K562 (cell line): ENCODE data around the gene VKORC1. TPM values are rescaled to one million over a fixed set of nuclear protein-coding genes. Genes with fewer than 3 reads are reported as not detected.
A peak's percentile ranks its signal among the peaks of the same experiment; 100 is the strongest.

Experiments used
- ATAC-seq: fragments of 200-7000 bp; cut with Tn5 transposase; 3 replicates; pipeline ENCODE4 v1.9.1; 2020; ENCODE audit warnings: moderate library complexity
- BruUV-seq: library from RNA; stranded (reverse); fragments of 400-500 nt; replicated peaks from 2 replicates; lab custom pipeline; 2021; lab: Mats Ljungman, UMichigan
- CTCF ChIA-PET: fragments of 300-600 bp; formaldehyde crosslinking; extraction: SDS; loops from one replicate; lab custom pipeline; 2021; ENCODE audit warnings: low intra/inter-chr PET ratio; lab: Yijun Ruan, JAX
- POLR2A ChIA-PET: fragments of 300-600, 350-650 bp; sonication (Branson Sonifier 250); formaldehyde crosslinking; extraction: SDS; loops from one replicate; lab custom pipeline; 2021; ENCODE audit warnings: antibody characterized with exemption, inconsistent platforms; lab: Yijun Ruan, JAX
- DNase-seq, 4 experiments: peaks; one replicate each; pipeline versions ENCODE4 v3.0.0 to v3.0.0-alpha.2; 2011 to 2018; ENCODE audit warnings: low spot score in 3 of 4, mixed read lengths in 3 of 4; ENCODE audit errors: extremely low read depth in 1 of 4
- FAIRE-seq: peaks from 2 replicates; lab custom pipeline; 2011; peaks lifted over from hg19 to GRCh38; lab: Jason Lieb, UNC
- H2AFZ ChIP-seq: 2 replicates; pipeline ENCODE4 v1.6.0; 2011; ENCODE audit warnings: low read depth, low read length, control low read depth, inconsistent platforms
- H3K27ac ChIP-seq: fragments of 200-600 bp; 3 replicates; pipeline ENCODE4 v1.8.0; 2011; ENCODE audit warnings: low read depth, mild to moderate bottlenecking, control low read depth, inconsistent platforms, low read length, moderate library complexity, mixed read lengths; ENCODE audit errors: extremely low read depth
- H3K27me3 ChIP-seq, 2 experiments: fragments of 300-600 bp in 1 of 2; 2 replicates in 1 of 2; 3 replicates in 1 of 2; pipeline versions ENCODE4 v1.6.0 to v1.8.0; 2011; ENCODE audit warnings: inconsistent platforms in 2 of 2, low read length in 2 of 2, mild to moderate bottlenecking in 1 of 2, mixed read lengths in 1 of 2, moderate library complexity in 1 of 2; ENCODE audit not compliant: control insufficient read depth in 2 of 2, insufficient read depth in 2 of 2
- H3K36me3 ChIP-seq: fragments of 300-600 bp; 3 replicates; pipeline ENCODE4 v1.8.0; 2011; ENCODE audit warnings: mild to moderate bottlenecking, low read length, inconsistent platforms; ENCODE audit not compliant: control insufficient read depth, insufficient read depth
- H3K4me1 ChIP-seq, 2 experiments: fragments of 200-600 bp in 1 of 2; replicated peaks in 1 of 2; 2 replicates in 1 of 2; 3 replicates in 1 of 2; pipeline versions ENCODE4 v1.5.1 to v1.8.0; 2011; ENCODE audit warnings: inconsistent platforms in 2 of 2, low read length in 2 of 2, mild to moderate bottlenecking in 1 of 2, mixed read lengths in 1 of 2, moderate library complexity in 1 of 2; ENCODE audit not compliant: control insufficient read depth in 2 of 2, insufficient read depth in 2 of 2
- H3K4me2 ChIP-seq: 2 replicates; pipeline ENCODE4 v1.6.1; 2011; ENCODE audit warnings: low read length, control low read depth, inconsistent platforms, mixed read lengths; ENCODE audit not compliant: insufficient read depth
- H3K4me3 ChIP-seq: fragments of 200-600 bp; sonication (generic), shearing (Covaris generic); 2 replicates; pipeline ENCODE4 v1.5.1; 2016; ENCODE audit warnings: control low read depth, inconsistent platforms
- H3K79me2 ChIP-seq: fragments of 200-600 bp; 3 replicates; pipeline ENCODE4 v1.8.0; 2011; ENCODE audit warnings: low read length, inconsistent platforms; ENCODE audit not compliant: control insufficient read depth, insufficient read depth
- H3K9ac ChIP-seq, 2 experiments: 2 replicates each; pipeline versions ENCODE4 v1.6.0 to v1.6.1; 2011; ENCODE audit warnings: low read depth in 2 of 2, low read length in 2 of 2, control low read depth in 1 of 2, inconsistent platforms in 1 of 2, mild to moderate bottlenecking in 1 of 2, mixed read lengths in 1 of 2; ENCODE audit not compliant: insufficient read depth in 1 of 2
- H3K9me1 ChIP-seq: one replicate; pipeline ENCODE4 v1.6.0; 2011; ENCODE audit warnings: inconsistent platforms, mild to moderate bottlenecking, low read length, moderate library complexity; ENCODE audit not compliant: control insufficient read depth, insufficient read depth
- H3K9me3 ChIP-seq: replicated peaks from 2 replicates; pipeline ENCODE4 v1.5.1; 2011; ENCODE audit warnings: low read depth, low read length, inconsistent platforms; ENCODE audit not compliant: control insufficient read depth, insufficient read depth
- H4K20me1 ChIP-seq: replicated peaks from 2 replicates; pipeline ENCODE4 v1.6.1; 2011; ENCODE audit warnings: low read length, inconsistent platforms, mixed read lengths; ENCODE audit not compliant: control insufficient read depth, insufficient read depth
- EHMT2 ChIP-seq: fragments of 450-650 bp; IDR thresholded peaks from 2 replicates; pipeline ENCODE4 v1.6.1; 2018; ENCODE audit warnings: antibody characterized with exemption
- ILF3 ChIP-seq: fragments of 450-650 bp; IDR thresholded peaks from 2 replicates; pipeline ENCODE4 v1.6.1; 2018; ENCODE audit warnings: antibody characterized with exemption, mild to moderate bottlenecking, moderate library complexity, borderline replicate concordance
- KLF10 ChIP-seq: fragments of 250-450 bp; sonication (Bioruptor Pico); IDR thresholded peaks from 2 replicates; pipeline ENCODE4 v1.6.1; 2021; ENCODE audit warnings: matching md5 sums
- NCOA1 ChIP-seq: fragments of 450-650 bp; IDR thresholded peaks from 2 replicates; pipeline ENCODE4 v1.6.1; 2016; ENCODE audit warnings: low read depth
- RBFOX2 ChIP-seq: fragments of 200-400 bp; formaldehyde crosslinking; IDR thresholded peaks from 2 replicates; pipeline ENCODE4 v1.6.1; 2017; ENCODE audit warnings: low read depth, mild to moderate bottlenecking, low read length, moderate library complexity
- YY1 ChIP-seq, 3 experiments: IDR thresholded peaks; 2 replicates each; pipeline ENCODE4 v1.6.1; 2011; ENCODE audit warnings: low read length in 2 of 3, mild to moderate bottlenecking in 2 of 3, moderate library complexity in 2 of 3, borderline replicate concordance in 1 of 3, control low read depth in 1 of 3, low read depth in 1 of 3; ENCODE audit not compliant: insufficient read depth in 3 of 3, insufficient replicate concordance in 2 of 3, control insufficient read depth in 1 of 3, insufficient read length in 1 of 3; ENCODE audit errors: extremely low read depth in 1 of 3
- ZFP36 ChIP-seq: fragments of 150-350 bp; IDR thresholded peaks from 2 replicates; pipeline ENCODE4 v1.6.1; 2018; ENCODE audit warnings: low read length, low read depth; ENCODE audit not compliant: partially characterized antibody
- ZNF146 ChIP-seq: IDR thresholded peaks from one replicate; pipeline ENCODE4 v1.6.1; 2018; ENCODE audit warnings: missing compliant biosample characterization; ENCODE audit not compliant: unreplicated experiment
- ZNF316 ChIP-seq: fragments of 450-650 bp; IDR thresholded peaks from 2 replicates; pipeline ENCODE4 v1.6.1; 2016
- ZNF408 ChIP-seq: fragments of 250-450 bp; sonication (Bioruptor Pico); IDR thresholded peaks from 2 replicates; pipeline ENCODE4 v1.4.0; 2020; ENCODE audit warnings: low read depth, mild to moderate bottlenecking, moderate library complexity
- WGBS: fragments of 100-300 bp; shearing (Covaris generic); methylation state at CpG from one replicate; pipeline ENCODE4 v1.1.6; 2016; ENCODE audit warnings: low coverage, mixed read lengths; ENCODE audit not compliant: insufficient coverage; ENCODE audit errors: missing lambda C conversion rate; 5-methylcytosine and 5-hydroxymethylcytosine counted together
- in situ Hi-C: fragments of 300-500 bp; cut with MboI; formaldehyde crosslinking; loops from 4 replicates; pipeline ENCODE4 v1.15.0; 2018; ENCODE audit warnings: inconsistent platforms, mixed read lengths
- intact Hi-C: fragments of 100-400 bp; cut with micrococcal nuclease; formaldehyde crosslinking; loops from 2 replicates; pipeline ENCODE4 v1.14.2; 2022
- polyA plus RNA-seq, 8 experiments: library from polyadenylated mRNA; depleted of rRNA in 4 of 8; stranded (reverse) in 5 of 8; unstranded in 3 of 8; fragments of >200 nt; fragmentation: Nextera tagmentation in 2 of 8; fragmentation: Illumina TruSeq in 1 of 8; extraction: Ambion mirVana in 2 of 8; extraction: Trizol in 1 of 8; gene quantifications; 2 replicates each; pipeline versions ENCODE4 v1.2.1 to v1.2.3, GENCODE V29; 2011 to 2014; ENCODE audit warnings: inconsistent platforms in 1 of 8, missing spikeins in 1 of 8
- total RNA-seq, 7 experiments: library from RNA; depleted of rRNA in 6 of 7; stranded (reverse); fragments of >200 nt in 6 of 7; fragmentation: Illumina TruSeq in 2 of 7; extraction: Trizol in 2 of 7; gene quantifications; 2 replicates each; pipeline versions ENCODE4 v1.2.1 to v1.2.3, GENCODE V29; 2011 to 2021; ENCODE audit warnings: low replicate concordance in 1 of 7
- TF ChIP-seq, protein P1 (sequence below): sonication (generic); formaldehyde crosslinking; IDR thresholded peaks from 2 replicates; pipeline ENCODE4 v1.8.0; 2022; ENCODE audit warnings: mild to moderate bottlenecking, missing genetic modification reagents, borderline replicate concordance

Gene VKORC1
- total and polyA plus RNA-seq, 9 of the 15 experiments (the other 6 are each of a cell fraction or from before 2014, with no cell fraction given), result 30.0 to 119 (median 62.1) TPM

DNA sequence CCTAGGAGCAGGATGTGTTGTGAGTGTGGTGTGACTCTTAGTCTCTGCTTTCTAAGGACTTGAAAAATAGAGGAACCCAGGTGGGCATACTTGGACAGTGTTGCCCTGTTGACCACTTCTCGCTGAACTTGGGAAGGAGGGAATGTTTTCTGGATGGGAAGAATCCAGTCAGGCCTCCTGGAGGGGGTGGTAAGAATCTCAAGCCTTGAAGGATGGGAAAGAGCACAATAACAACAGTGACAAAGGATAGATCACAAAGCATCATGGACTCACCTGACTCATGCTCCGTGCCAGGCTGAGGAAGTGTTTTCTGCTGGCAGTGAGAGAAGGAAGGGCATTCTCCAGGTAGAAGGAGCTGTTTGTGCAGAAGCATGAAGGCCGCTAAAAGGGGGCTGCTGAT is 31.2 kb upstream of the VKORC1 start:
- Histone ChIP-seq H3K36me3 (peaks cover 71% of the 10 kb centered on the region), H3K27me3 (no peaks in the 10 kb centered on the region), H3K4me1 (peaks cover 22 to 38% of the 10 kb centered on the region in 2 experiments), H2AFZ (no peak overlapping the region), H3K9me3 (no peaks in the 10 kb centered on the region), H4K20me1 (no peaks in the 10 kb centered on the region), H3K79me2 (no peaks in the 10 kb centered on the region), H3K27ac (no peak overlapping the region), H3K9me1 (no peaks in the 10 kb centered on the region), H3K4me3 (no peak overlapping the region), H3K9ac (no peak overlapping the region; a peak in 1 of 4 replicates), H3K4me2 (no peak overlapping the region)
- ATAC-seq, result no peak
- in situ Hi-C loops, result no loop called here
- intact Hi-C loops, result no loop called here
- DNase-seq, result no peak
- no peak for FAIRE-seq
- CTCF ChIA-PET, result no interaction called here
- POLR2A ChIA-PET, result interaction anchor here (1.4 to 5.0 kb wide), 2 partner anchors 8 to 9 kb away, joined by 4 to 44 read pairs; partner anchors contain the start of gene KAT8
- BruUV-seq, result no TSS peak
- 95% methylated on average over 3 of the region's 3 CpGs for WGBS
- no peak for TF ChIP-seq KLF10 (CRISPR knock-in tag)
- TF ChIP-seq ZFP36, result peak; percentile 88
- TF ChIP-seq ZNF316, result no peak
- no peak for TF ChIP-seq ZNF408
- no peak for TF ChIP-seq EHMT2
- TF ChIP-seq NCOA1, result no peak

DNA sequence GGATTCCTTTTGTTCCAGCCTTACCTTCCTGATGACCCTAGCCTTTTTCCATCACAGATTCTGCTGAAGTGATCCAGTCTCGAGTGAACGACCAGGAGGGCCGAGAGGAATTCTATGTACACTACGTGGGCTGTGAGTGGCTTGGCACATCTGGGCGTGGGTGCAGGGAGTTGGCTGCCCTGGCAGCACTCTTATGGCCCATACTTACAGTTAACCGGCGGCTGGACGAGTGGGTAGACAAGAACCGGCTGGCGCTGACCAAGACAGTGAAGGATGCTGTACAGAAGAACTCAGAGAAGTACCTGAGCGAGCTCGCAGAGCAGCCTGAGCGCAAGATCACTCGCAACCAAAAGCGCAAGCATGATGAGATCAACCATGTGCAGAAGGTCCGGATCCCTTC is 25.5 kb upstream of the VKORC1 start:
- no peak overlapping the region for H2AFZ ChIP-seq
- peaks cover 5% of the 10 kb centered on the region; the same call in 1 of the 2 replicates for H4K20me1 ChIP-seq
- H3K9me3 ChIP-seq, result no peaks in the 10 kb centered on the region
- CTCF ChIA-PET, result no interaction called here
- peak overlapping the region in 1 of 2 experiments; percentile 37; a peak in 1 of 4 replicates for H3K9ac ChIP-seq
- ATAC-seq, result no peak
- H3K4me1 ChIP-seq, result peaks cover 2 to 19% of the 10 kb centered on the region in 2 experiments; a peak in 4 of 5 replicates
- H3K27me3 ChIP-seq, result no peaks in the 10 kb centered on the region
- peaks cover 61% of the 10 kb centered on the region for H3K36me3 ChIP-seq
- TF ChIP-seq RBFOX2 (0 out of 2 replicates have a peak, but pooled peaks have one; percentile 22), YY1 (IDR thresholded peaks at IDR 0.05; ENCODE audit: borderline replicate concordance in 1 of 3, control insufficient read depth in 1 of 3, extremely low read depth in 1 of 3, insufficient read depth in 3 of 3, insufficient read length in 1 of 3, insufficient replicate concordance in 2 of 3, low read depth in 1 of 3, low read length in 2 of 3) (no peak), NCOA1 (no peak), ZNF146 (no peak), ILF3 (no peak)
- TF ChIP-seq, protein P1, sequence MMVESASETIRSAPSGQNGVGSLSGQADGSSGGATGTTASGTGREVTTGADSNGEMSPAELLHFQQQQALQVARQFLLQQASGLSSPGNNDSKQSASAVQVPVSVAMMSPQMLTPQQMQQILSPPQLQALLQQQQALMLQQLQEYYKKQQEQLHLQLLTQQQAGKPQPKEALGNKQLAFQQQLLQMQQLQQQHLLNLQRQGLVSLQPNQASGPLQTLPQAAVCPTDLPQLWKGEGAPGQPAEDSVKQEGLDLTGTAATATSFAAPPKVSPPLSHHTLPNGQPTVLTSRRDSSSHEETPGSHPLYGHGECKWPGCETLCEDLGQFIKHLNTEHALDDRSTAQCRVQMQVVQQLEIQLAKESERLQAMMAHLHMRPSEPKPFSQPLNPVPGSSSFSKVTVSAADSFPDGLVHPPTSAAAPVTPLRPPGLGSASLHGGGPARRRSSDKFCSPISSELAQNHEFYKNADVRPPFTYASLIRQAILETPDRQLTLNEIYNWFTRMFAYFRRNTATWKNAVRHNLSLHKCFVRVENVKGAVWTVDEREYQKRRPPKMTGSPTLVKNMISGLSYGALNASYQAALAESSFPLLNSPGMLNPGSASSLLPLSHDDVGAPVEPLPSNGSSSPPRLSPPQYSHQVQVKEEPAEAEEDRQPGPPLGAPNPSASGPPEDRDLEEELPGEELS (CRISPR knock-in tag), result no peak
- TF ChIP-seq, all 486 proteins: peak for 1
- Histone ChIP-seq H3K4me3 (no peak overlapping the region), H3K9me1 (no peaks in the 10 kb centered on the region), H3K4me2 (no peak overlapping the region), H3K27ac (no peak overlapping the region), H3K79me2 (peaks cover 38% of the 10 kb centered on the region)
- DNase-seq (no peak), FAIRE-seq (no peak)
- POLR2A ChIA-PET, result interaction anchor here (0.6 to 6.0 kb wide), 8 partner anchors 8 to 60 kb away, joined by 3 to 35 read pairs (median 4); partner anchors contain the start of gene FUS
- BruUV-seq, result no TSS peak
- WGBS, result 97% methylated on average over 8 of the region's 16 CpGs
- in situ Hi-C loops (no loop called here), intact Hi-C loops (no loop called here)
